Keratinocyte (primary cell): ENCODE data around the gene PAPOLA. TPM values are rescaled to one million over a fixed set of nuclear protein-coding genes. Genes with fewer than 3 reads are reported as not detected.

ENCODE experiments used
- DNase-seq: peaks from one replicate; pipeline ENCODE4 v3.0.0-alpha.2; 2011; ENCODE audit warnings: low read depth, missing footprints, low spot score
- FAIRE-seq: peaks from 2 replicates; lab custom pipeline; 2011; peaks lifted over from hg19 to GRCh38; lab: Jason Lieb, UNC
- H2AFZ ChIP-seq: 2 replicates; pipeline ENCODE4 v1.6.0; 2012; ENCODE audit warnings: low read length, control low read depth, inconsistent platforms; ENCODE audit not compliant: control insufficient read depth
- H3K27ac ChIP-seq: 2 replicates; pipeline ENCODE4 v1.5.1; 2011; ENCODE audit warnings: low read length; ENCODE audit not compliant: control insufficient read depth, insufficient read depth
- H3K27me3 ChIP-seq: 3 replicates; pipeline ENCODE4 v1.6.0; 2011; ENCODE audit warnings: low read length; ENCODE audit not compliant: control insufficient read depth, insufficient read depth; ENCODE audit errors: extremely low read depth
- H3K36me3 ChIP-seq, 2 experiments: 2 replicates in 1 of 2; 3 replicates in 1 of 2; pipeline ENCODE4 v1.5.1; 2011; ENCODE audit warnings: low read length in 2 of 2, mild to moderate bottlenecking in 1 of 2; ENCODE audit not compliant: control insufficient read depth in 2 of 2, insufficient read depth in 2 of 2; ENCODE audit errors: extremely low read depth in 1 of 2
- H3K4me1 ChIP-seq: 3 replicates; pipeline ENCODE4 v1.5.1; 2011; ENCODE audit warnings: low read length; ENCODE audit not compliant: control insufficient read depth, insufficient read depth; ENCODE audit errors: extremely low read depth
- H3K4me2 ChIP-seq: 3 replicates; pipeline ENCODE4 v1.6.0; 2011; ENCODE audit warnings: low read depth, low read length; ENCODE audit not compliant: control insufficient read depth, insufficient read depth; ENCODE audit errors: extremely low read depth
- H3K4me3 ChIP-seq, 3 experiments: fragments of 200-600 bp in 1 of 3; sonication (generic) in 1 of 3; 2 replicates in 2 of 3; 3 replicates in 1 of 3; pipeline ENCODE4 v1.5.1; 2011 to 2016; ENCODE audit warnings: low read length in 3 of 3, mild to moderate bottlenecking in 3 of 3, control low read depth in 2 of 3, inconsistent platforms in 1 of 3, low read depth in 1 of 3, mixed read lengths in 1 of 3, mixed run types in 1 of 3, moderate library complexity in 1 of 3; ENCODE audit not compliant: control insufficient read depth in 2 of 3, insufficient read depth in 2 of 3; ENCODE audit errors: extremely low read depth in 1 of 3
- H3K79me2 ChIP-seq: 2 replicates; pipeline ENCODE4 v1.6.0; 2012; ENCODE audit warnings: low read length; ENCODE audit not compliant: control insufficient read depth, insufficient read depth
- H3K9ac ChIP-seq: 3 replicates; pipeline ENCODE4 v1.6.0; 2011; ENCODE audit warnings: low read length; ENCODE audit not compliant: control insufficient read depth, insufficient read depth; ENCODE audit errors: extremely low read depth
- H3K9me1 ChIP-seq: 3 replicates; pipeline ENCODE4 v1.6.0; 2011; ENCODE audit warnings: low read length; ENCODE audit not compliant: control insufficient read depth, insufficient read depth; ENCODE audit errors: extremely low read depth
- H3K9me3 ChIP-seq: 2 replicates; pipeline ENCODE4 v1.5.1; 2012; ENCODE audit warnings: low read depth, low read length; ENCODE audit not compliant: control insufficient read depth
- H4K20me1 ChIP-seq: 3 replicates; pipeline ENCODE4 v1.6.0; 2011; ENCODE audit warnings: low read length; ENCODE audit not compliant: control insufficient read depth, insufficient read depth; ENCODE audit errors: extremely low read depth
- CTCF ChIP-seq, 3 experiments: IDR thresholded peaks in 1 of 3; conservative IDR thresholded peaks in 1 of 3; optimal IDR thresholded peaks in 1 of 3; 2 replicates in 2 of 3; 3 replicates in 1 of 3; pipeline versions ENCODE3 to v1.5.1; 2011; ENCODE audit warnings: low read length in 3 of 3, mild to moderate bottlenecking in 3 of 3, moderate library complexity in 2 of 3, control low read depth in 1 of 3, inconsistent platforms in 1 of 3; ENCODE audit not compliant: insufficient read depth in 2 of 3; ENCODE audit errors: extremely low read depth in 1 of 3
- EZH2 ChIP-seq: IDR thresholded peaks from one replicate; pipeline ENCODE4 v1.6.1; 2012; ENCODE audit warnings: inconsistent platforms, mild to moderate bottlenecking, low read length, moderate library complexity
- dilution Hi-C: fragments of 300-500 bp; cut with MboI; formaldehyde crosslinking; loops from one replicate; pipeline ENCODE4 v1.7.0; 2020; ENCODE audit warnings: low sequenced_read_pairs; ENCODE audit not compliant: extremely low pct_ligation_motif_present
- polyA plus RNA-seq, 5 experiments: library from polyadenylated mRNA; depleted of rRNA in 3 of 5; stranded (reverse) in 3 of 5; stranded (forward) in 1 of 5; unstranded in 1 of 5; fragments of >200 nt; gene quantifications; 1 replicate in 1 of 5; 2 replicates in 3 of 5; 3 replicates in 1 of 5; pipeline versions ENCODE4 v1.2.1 to v1.2.3, GENCODE V29; 2011 to 2012; ENCODE audit warnings: missing spikeins in 2 of 5, low read depth in 1 of 5, low replicate concordance in 1 of 5

PAPOLA gene
- polyA plus RNA-seq, 1 donor (not counting 4 experiments of a cell fraction or from before 2014, with no cell fraction given), result 154 TPM

GRCh38 chr14:96461950-96462798, 40.0 kb upstream of the PAPOLA start:
- H3K4me2 ChIP-seq, result no peak overlapping the region
- H2AFZ ChIP-seq, result no peak overlapping the region
- no peaks in the 10 kb centered on the region for H3K27me3 ChIP-seq
- H3K4me3 ChIP-seq, result no peak overlapping the region
- no peak overlapping the region for H3K27ac ChIP-seq
- FAIRE-seq, result no peak
- H3K36me3 ChIP-seq, result no peaks in the 10 kb centered on the region
- no peaks in the 10 kb centered on the region for H3K9me3 ChIP-seq
- no peaks in the 10 kb centered on the region for H3K4me1 ChIP-seq
- H3K9me1 ChIP-seq, result no peaks in the 10 kb centered on the region
- H3K9ac ChIP-seq, result no peak overlapping the region
- DNase-seq, result no peak
- H4K20me1 ChIP-seq, result no peaks in the 10 kb centered on the region
- TF ChIP-seq CTCF (optimal IDR thresholded peaks at IDR 0.05 in 1 of 3, IDR thresholded peaks at IDR 0.05 in 1 of 3, conservative IDR thresholded peaks at IDR 0.05 in 1 of 3; ENCODE audit: extremely low read depth in 1 of 3, insufficient read depth in 2 of 3, low read length in 3 of 3) (no peak), EZH2 (no peak)
- H3K79me2 ChIP-seq, result no peaks in the 10 kb centered on the region
- dilution Hi-C loops, result no loop called here

GRCh38 chr14:96464136-96464535, 38.0 kb upstream of the PAPOLA start:
- Histone ChIP-seq H3K9me3 (no peaks in the 10 kb centered on the region), H3K27ac (no peak overlapping the region), H4K20me1 (no peaks in the 10 kb centered on the region), H3K4me3 (no peak overlapping the region), H3K9me1 (no peaks in the 10 kb centered on the region), H3K36me3 (no peaks in the 10 kb centered on the region), H3K4me2 (no peak overlapping the region), H3K27me3 (no peaks in the 10 kb centered on the region), H3K4me1 (no peaks in the 10 kb centered on the region), H2AFZ (no peak overlapping the region), H3K79me2 (no peaks in the 10 kb centered on the region), H3K9ac (no peak overlapping the region)
- no peak for DNase-seq
- FAIRE-seq, result no peak
- TF ChIP-seq EZH2 (no peak), CTCF (optimal IDR thresholded peaks at IDR 0.05 in 1 of 3, IDR thresholded peaks at IDR 0.05 in 1 of 3, conservative IDR thresholded peaks at IDR 0.05 in 1 of 3; ENCODE audit: extremely low read depth in 1 of 3, insufficient read depth in 2 of 3, low read length in 3 of 3) (no peak)
- dilution Hi-C loops, result no loop called here
